Measurements from ENCODE around the gene FAM53B. TPM values are rescaled to one million over a fixed set of nuclear protein-coding genes. Genes with fewer than 3 reads are reported as not detected.

Gene FAM53B
- total and polyA plus RNA-seq, 4 donors, result 14.6 to 45.4 (median 18.2) TPM

- Histone ChIP-seq H3K27ac (ENCODE audit: low read depth in 1 of 2, low read length in 1 of 2) (peak overlapping the region; percentile 82 to 87), H3K4me1 (ENCODE audit: control insufficient read depth in 5 of 5, insufficient read depth in 5 of 5, low read length in 5 of 5) (peaks cover 11 to 61% (median 27%) of the 10 kb centered on the region in 5 donors), H3K9ac (ENCODE audit: insufficient read depth in 1 of 2, low read length in 2 of 2) (no peak overlapping the region), H3K36me3 (ENCODE audit: control insufficient read depth in 4 of 4, insufficient read depth in 4 of 4, low read length in 4 of 4) (peaks cover 0 to 3% (median 1%) of the 10 kb centered on the region in 4 donors), H3K9me3 (ENCODE audit: control insufficient read depth in 4 of 4, insufficient read depth in 3 of 4, low read length in 3 of 4) (no peaks in the 10 kb centered on the region), H3K4me3 (no peak overlapping the region), H3K27me3 (ENCODE audit: control insufficient read depth in 3 of 3, insufficient read depth in 3 of 3, low read length in 2 of 3) (no peaks in the 10 kb centered on the region)
- ATAC-seq (ENCODE audit: insufficient read depth, low FRiP score), result peak; percentile 31
- 43 to 56% methylated on average over 15 of the region's 15 CpGs for WGBS, 2 donors
- no peak for TF ChIP-seq CTCF (IDR thresholded peaks at IDR 0.05; ENCODE audit: control extremely low read depth, extremely low read depth)
- peak in 2 of 3 donors; percentile 45 to 47 for DNase-seq
Observed at GRCh38 chr10:124641282-124642087, 102.7 kb downstream of the FAM53B start.

GRCh38 chr10:124640538-124641231 lies 103.5 kb downstream of the FAM53B start:
- Histone ChIP-seq H3K4me3 (no peak overlapping the region), H3K9ac (ENCODE audit: insufficient read depth in 1 of 2, low read length in 2 of 2) (peak overlapping the region in 1 of 2 donors; percentile 53)
- peak in 2 of 3 donors; percentile 28 to 40 for DNase-seq

GRCh38 chr10:124640056-124640455 lies 104.1 kb downstream of the FAM53B start:
- Histone ChIP-seq H3K9ac (ENCODE audit: insufficient read depth in 1 of 2, low read length in 2 of 2) (no peak overlapping the region), H3K27ac (ENCODE audit: low read depth in 1 of 2, low read length in 1 of 2) (peak overlapping the region in 1 of 2 donors; percentile 87), H3K9me3 (ENCODE audit: control insufficient read depth in 4 of 4, insufficient read depth in 3 of 4, low read length in 3 of 4) (no peaks in the 10 kb centered on the region), H3K4me1 (ENCODE audit: control insufficient read depth in 5 of 5, insufficient read depth in 5 of 5, low read length in 5 of 5) (peaks cover 11 to 52% (median 23%) of the 10 kb centered on the region in 5 donors), H3K36me3 (ENCODE audit: control insufficient read depth in 4 of 4, insufficient read depth in 4 of 4, low read length in 4 of 4) (peaks cover 0 to 3% (median 1%) of the 10 kb centered on the region in 4 donors), H3K4me3 (no peak overlapping the region), H3K27me3 (ENCODE audit: control insufficient read depth in 3 of 3, insufficient read depth in 3 of 3, low read length in 2 of 3) (no peaks in the 10 kb centered on the region)
- DNase-seq (no peak), ATAC-seq (ENCODE audit: insufficient read depth, low FRiP score) (no peak)
- 92 to 95% methylated on average over 7 of the region's 7 CpGs for WGBS, 2 donors
- TF ChIP-seq CTCF (IDR thresholded peaks at IDR 0.05; ENCODE audit: control extremely low read depth, extremely low read depth), result no peak

More at GRCh38 chr10:124640538-124641231, 103.5 kb downstream of the FAM53B start:
- peak; percentile 9 for ATAC-seq (ENCODE audit: insufficient read depth, low FRiP score)
- no peak for TF ChIP-seq CTCF (IDR thresholded peaks at IDR 0.05; ENCODE audit: control extremely low read depth, extremely low read depth)
- WGBS, 2 donors, result 19 to 34% methylated on average over 18 to 20 of the region's 20 CpGs
- H3K4me1 ChIP-seq (ENCODE audit: control insufficient read depth in 5 of 5, insufficient read depth in 5 of 5, low read length in 5 of 5), result peaks cover 11 to 53% (median 24%) of the 10 kb centered on the region in 5 donors
- H3K36me3 ChIP-seq (ENCODE audit: control insufficient read depth in 4 of 4, insufficient read depth in 4 of 4, low read length in 4 of 4), result peaks cover 0 to 3% (median 1%) of the 10 kb centered on the region in 4 donors
- peak overlapping the region; percentile 82 to 87 for H3K27ac ChIP-seq (ENCODE audit: low read depth in 1 of 2, low read length in 1 of 2)
- H3K27me3 ChIP-seq (ENCODE audit: control insufficient read depth in 3 of 3, insufficient read depth in 3 of 3, low read length in 2 of 3), result no peaks in the 10 kb centered on the region
- H3K9me3 ChIP-seq (ENCODE audit: control insufficient read depth in 4 of 4, insufficient read depth in 3 of 4, low read length in 3 of 4), result no peaks in the 10 kb centered on the region
